Loucy (cell line): ENCODE data around the gene OR4N5.

Experiments
- H2AFZ ChIP-seq: fragments of 200-600 bp; sonication (generic); 2 replicates; pipeline ENCODE4 v1.6.0; 2016; ENCODE audit warnings: antibody characterized with exemption, mild to moderate bottlenecking, low read length, moderate library complexity
- H3F3A ChIP-seq: fragments of 200-600 bp; 2 replicates; pipeline ENCODE4 v1.6.0; 2016; ENCODE audit warnings: antibody characterized with exemption, low read depth, mild to moderate bottlenecking
- H3K27me3 ChIP-seq: fragments of 200-600 bp; sonication (generic); 2 replicates; pipeline ENCODE4 v1.6.1; 2014; ENCODE audit warnings: low read length, mild to moderate bottlenecking; ENCODE audit not compliant: insufficient read depth, poor library complexity, severe bottlenecking
- H3K36me3 ChIP-seq: fragments of 200-600 bp; sonication (generic); 2 replicates; pipeline ENCODE4 v1.6.1; 2016; ENCODE audit warnings: low read length; ENCODE audit not compliant: insufficient read depth
- H3K4me1 ChIP-seq: fragments of 200-600 bp; sonication (generic); 2 replicates; pipeline ENCODE4 v1.5.1; 2014; ENCODE audit warnings: low read length, mild to moderate bottlenecking; ENCODE audit not compliant: insufficient read depth, poor library complexity, severe bottlenecking
- H3K4me2 ChIP-seq: fragments of 200-600 bp; sonication (generic); 2 replicates; pipeline ENCODE4 v1.6.0; 2014; ENCODE audit warnings: antibody characterized with exemption, low read length, low read depth, mild to moderate bottlenecking; ENCODE audit not compliant: poor library complexity, severe bottlenecking
- H3K4me3 ChIP-seq: fragments of 200-600 bp; sonication (generic); 2 replicates; pipeline ENCODE4 v1.5.1; 2014; ENCODE audit warnings: low read length, mild to moderate bottlenecking, mixed read lengths; ENCODE audit not compliant: poor library complexity, severe bottlenecking
- H3K79me2 ChIP-seq: fragments of 200-600 bp; sonication (generic); 2 replicates; pipeline ENCODE4 v1.6.1; 2014; ENCODE audit warnings: low read length; ENCODE audit not compliant: insufficient read depth
- H3K9ac ChIP-seq: fragments of 200-600 bp; sonication (generic); 2 replicates; pipeline ENCODE4 v1.6.0; 2014; ENCODE audit warnings: mild to moderate bottlenecking, low read depth, low read length, moderate library complexity; ENCODE audit not compliant: poor library complexity, severe bottlenecking
- H3K9me2 ChIP-seq: fragments of 200-600 bp; sonication (generic); replicated peaks from 2 replicates; pipeline ENCODE4 v1.6.1; 2016; ENCODE audit warnings: low read depth, low read length, mixed read lengths
- H3K9me3 ChIP-seq: fragments of 200-600 bp; sonication (generic); 2 replicates; pipeline ENCODE4 v1.6.1; 2014; ENCODE audit warnings: mild to moderate bottlenecking, antibody characterized with exemption, low read length, low read depth; ENCODE audit not compliant: insufficient read depth
- H4K20me1 ChIP-seq: fragments of 200-600 bp; sonication (generic); 2 replicates; pipeline ENCODE4 v1.6.0; 2014; ENCODE audit warnings: antibody characterized with exemption, low read length, mild to moderate bottlenecking; ENCODE audit not compliant: insufficient read depth, poor library complexity, severe bottlenecking
- CTCF ChIP-seq: fragments of 200-600 bp; sonication (generic); conservative IDR thresholded peaks from 2 replicates; pipeline ENCODE4 v1.5.1; 2014; ENCODE audit warnings: mild to moderate bottlenecking, antibody characterized with exemption, low read length
- EZH2phosphoT487 ChIP-seq: fragments of 200-600 bp; IDR thresholded peaks from 2 replicates; pipeline ENCODE4 v1.6.1; 2018; ENCODE audit warnings: antibody characterized with exemption, mild to moderate bottlenecking, moderate library complexity, borderline replicate concordance

The OR4N5 gene

DNA sequence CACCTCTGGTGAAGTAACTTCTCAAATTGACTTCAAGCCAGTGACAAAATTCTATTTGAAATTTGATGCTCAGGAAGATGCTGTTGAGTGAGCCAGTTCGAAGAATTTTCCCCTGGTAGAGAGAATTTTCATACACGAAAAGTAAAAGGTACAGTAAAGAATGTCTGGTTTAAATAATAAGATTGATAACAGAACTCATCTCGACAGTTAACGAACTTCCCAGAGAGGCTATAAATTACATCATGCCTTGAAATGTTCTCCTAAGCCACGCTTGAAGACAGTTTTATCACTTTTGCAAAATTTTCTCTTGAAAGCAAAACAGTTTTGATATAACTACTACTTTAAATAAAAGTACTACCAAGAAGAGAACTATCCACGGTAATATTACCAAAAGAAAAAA lies 37.7 kb downstream of the OR4N5 start:
- Histone ChIP-seq H2AFZ (no peak overlapping the region), H3K4me1 (no peaks in the 10 kb centered on the region), H3K4me3 (no peak overlapping the region), H3K27me3 (no peaks in the 10 kb centered on the region), H3K9ac (no peak overlapping the region), H3K79me2 (no peaks in the 10 kb centered on the region), H3K9me3 (no peaks in the 10 kb centered on the region), H3K4me2 (no peak overlapping the region), H4K20me1 (no peaks in the 10 kb centered on the region), H3F3A (no peaks in the 10 kb centered on the region), H3K36me3 (no peaks in the 10 kb centered on the region), H3K9me2 (no peaks in the 10 kb centered on the region)
- TF ChIP-seq EZH2phosphoT487 (no peak), CTCF (no peak)

DNA sequence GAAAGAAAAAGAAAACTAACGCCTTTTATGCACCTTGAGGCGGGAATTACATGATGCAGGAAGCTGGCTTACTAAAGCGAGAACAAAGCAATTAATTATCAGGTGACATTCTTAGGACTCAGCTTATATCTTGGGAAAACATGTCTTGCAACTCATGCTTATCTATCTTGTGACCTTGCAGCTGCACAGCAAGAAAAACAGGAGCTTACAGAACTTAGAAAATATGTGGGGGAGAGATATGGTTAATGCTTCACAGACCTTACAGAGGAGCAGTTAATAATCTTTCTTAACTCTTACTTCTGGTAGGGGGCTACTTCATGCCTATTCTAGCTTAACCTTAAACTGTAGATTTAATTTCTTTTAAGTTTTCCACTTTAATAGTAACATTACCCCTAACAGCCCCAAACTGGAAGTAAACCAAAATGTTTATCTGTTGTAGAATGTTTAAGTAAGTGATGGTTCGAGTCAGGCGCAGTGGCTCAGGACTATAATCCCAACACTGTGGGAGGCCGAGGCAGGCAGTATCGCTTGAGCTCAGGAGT lies 38.9 kb downstream of the OR4N5 start:
- Histone ChIP-seq H3K4me1 (no peaks in the 10 kb centered on the region), H4K20me1 (no peaks in the 10 kb centered on the region), H2AFZ (no peak overlapping the region), H3K9ac (no peak overlapping the region), H3K9me3 (no peaks in the 10 kb centered on the region), H3K36me3 (no peaks in the 10 kb centered on the region), H3K4me2 (no peak overlapping the region), H3K27me3 (no peaks in the 10 kb centered on the region), H3F3A (no peaks in the 10 kb centered on the region), H3K9me2 (no peaks in the 10 kb centered on the region), H3K79me2 (no peaks in the 10 kb centered on the region), H3K4me3 (no peak overlapping the region)
- TF ChIP-seq CTCF (no peak), EZH2phosphoT487 (no peak)

DNA sequence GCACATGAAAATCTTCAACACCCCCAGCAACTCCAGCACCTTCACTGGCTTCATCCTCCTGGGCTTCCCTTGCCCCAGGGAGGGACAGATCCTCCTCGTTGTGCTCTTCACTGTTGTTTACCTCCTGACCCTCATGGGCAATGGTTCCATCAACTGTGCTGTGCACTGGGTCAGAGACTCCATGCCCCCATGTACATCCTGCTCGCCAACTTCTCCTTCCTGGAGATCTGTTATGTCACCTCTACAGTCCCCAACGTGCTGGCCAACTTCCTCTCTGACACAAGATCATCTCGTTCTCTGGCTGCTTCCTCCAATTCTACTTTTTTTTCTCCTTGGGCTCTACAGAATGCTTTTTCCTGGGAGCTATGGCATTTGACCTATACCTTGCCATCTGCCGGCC lies 40.6 kb downstream of the OR4N5 start:
- no peak for TF ChIP-seq EZH2phosphoT487
- no peak for TF ChIP-seq CTCF
- Histone ChIP-seq H3K36me3 (no peaks in the 10 kb centered on the region), H3K9me3 (no peaks in the 10 kb centered on the region)

More for the DNA sequence above, 40.6 kb downstream of the OR4N5 start:
- H2AFZ ChIP-seq, result no peak overlapping the region
- no peak overlapping the region for H3K9ac ChIP-seq
- no peaks in the 10 kb centered on the region for H3K27me3 ChIP-seq
- no peak overlapping the region for H3K4me3 ChIP-seq
- no peaks in the 10 kb centered on the region for H3K79me2 ChIP-seq
- no peaks in the 10 kb centered on the region for H3K4me1 ChIP-seq
- H4K20me1 ChIP-seq, result no peaks in the 10 kb centered on the region
- no peaks in the 10 kb centered on the region for H3K9me2 ChIP-seq
- no peaks in the 10 kb centered on the region for H3F3A ChIP-seq
- H3K4me2 ChIP-seq, result no peak overlapping the region
